ENCODE data around the gene AWAT1.
"Not testable (repeated sequence)": the region's sequence is repeated elsewhere in the genome, so short reads cannot be mapped to it uniquely, and the experiment has no call there.

Gene AWAT1

GRCh38 chrX:70234355-70234754 lies at the start of gene AWAT1:
TSS of gene AWAT1 (plus strand) at chrX:70234655. CDS start at chrX:70234696, 41 bp downstream.
- DNase-seq: no peak

- DNase-seq: no peak
Observed at GRCh38 chrX:70190225-70190624, 44.2 kb upstream of the AWAT1 start.

GRCh38 chrX:70196961-70197720 lies 37.3 kb upstream of the AWAT1 start:
- DNase-seq: peak; percentile 73

GRCh38 chrX:70201732-70202131 lies 32.7 kb upstream of the AWAT1 start:
- no peak for DNase-seq

- no peak for DNase-seq
Observed at GRCh38 chrX:70208479-70208878, 26.0 kb upstream of the AWAT1 start.

GRCh38 chrX:70209570-70209969 lies 24.9 kb upstream of the AWAT1 start:
- not testable (repeated sequence) for DNase-seq

- no peak for DNase-seq
Observed at GRCh38 chrX:70219938-70220764, 14.3 kb upstream of the AWAT1 start.

- DNase-seq: no peak
Observed at GRCh38 chrX:70226048-70226447, 8.4 kb upstream of the AWAT1 start.

- no peak for DNase-seq
Observed at GRCh38 chrX:70226687-70227086, 7.8 kb upstream of the AWAT1 start.

- no peak for DNase-seq
Observed at GRCh38 chrX:70231666-70232065, 2.8 kb upstream of the AWAT1 start.

- no peak for DNase-seq
Observed at GRCh38 chrX:70240751-70241150, 6.3 kb downstream of the AWAT1 start.

- no peak for DNase-seq
Observed at GRCh38 chrX:70241501-70241900, 7.0 kb downstream of the AWAT1 start.

- DNase-seq: not testable (repeated sequence)
Observed at GRCh38 chrX:70243601-70244000, 9.1 kb downstream of the AWAT1 start.

GRCh38 chrX:70244881-70245280 lies 10.4 kb downstream of the AWAT1 start:
- DNase-seq: no peak

- no peak for DNase-seq
Observed at GRCh38 chrX:70247252-70247651, 12.8 kb downstream of the AWAT1 start.

GRCh38 chrX:70252491-70252890 lies 18.0 kb downstream of the AWAT1 start:
- DNase-seq: no peak

GRCh38 chrX:70253377-70254062 lies 19.1 kb downstream of the AWAT1 start:
- no peak for DNase-seq

- no peak for DNase-seq
Observed at GRCh38 chrX:70254063-70254400, 19.6 kb downstream of the AWAT1 start.

- DNase-seq: no peak
Observed at GRCh38 chrX:70254909-70255308, 20.5 kb downstream of the AWAT1 start.

- no peak for DNase-seq
Observed at GRCh38 chrX:70255452-70255851, 21.0 kb downstream of the AWAT1 start.

GRCh38 chrX:70257423-70258288 lies 23.2 kb downstream of the AWAT1 start:
- DNase-seq: no peak

GRCh38 chrX:70260104-70260503 lies 25.6 kb downstream of the AWAT1 start, which contains the start of gene P2RY4:
TSS of gene P2RY4 (minus strand) at chrX:70260204. CDS start at chrX:70259624, 580 bp downstream.
- DNase-seq: no peak

Measured in CD4-positive, alpha-beta T cell treated with Interleukin-6 for 4 hours (primary cell).